IMR-90 (cell line): ENCODE results near the gene DCAF11. TPM values are rescaled to one million over a fixed set of nuclear protein-coding genes. Genes with fewer than 3 reads are reported as not detected.

Source experiments
- ATAC-seq: fragments of 200-7000 bp; cut with Tn5 transposase; 2 replicates; pipeline ENCODE4 v1.9.1; 2020; ENCODE audit warnings: low read depth, mild to moderate bottlenecking, moderate library complexity
- BruUV-seq: library from RNA; stranded (reverse); fragments of 400-500 nt; replicated peaks from 2 replicates; lab custom pipeline; 2021; lab: Mats Ljungman, UMichigan
- CTCF ChIA-PET: fragments of 300-600 bp; formaldehyde crosslinking; extraction: SDS; loops from one replicate; lab custom pipeline; 2021; ENCODE audit warnings: antibody characterized with exemption; lab: Yijun Ruan, JAX
- POLR2A ChIA-PET: fragments of 300-600 bp; sonication (Branson Sonifier 250); formaldehyde crosslinking; loops from one replicate; lab custom pipeline; 2022; ENCODE audit warnings: antibody characterized with exemption; ENCODE audit not compliant: unreplicated experiment; lab: Charles Lee
- DNase-seq: peaks from one replicate; pipeline ENCODE4 v3.0.0; 2013
- H2AFZ ChIP-seq: replicated peaks from 2 replicates; pipeline ENCODE3; 2013; ENCODE audit warnings: low read length, mild to moderate bottlenecking; ENCODE audit not compliant: poor library complexity
- H2AK5ac ChIP-seq: 2 replicates; pipeline ENCODE4 v1.6.1; 2013; ENCODE audit warnings: low read depth, low read length, inconsistent platforms
- H2AK9ac ChIP-seq: replicated peaks from 2 replicates; pipeline ENCODE3; 2013; ENCODE audit warnings: mild to moderate bottlenecking, low read depth, low read length, moderate library complexity; ENCODE audit not compliant: poor library complexity
- H2BK120ac ChIP-seq: 2 replicates; pipeline ENCODE4 v1.6.1; 2013; ENCODE audit warnings: low read depth, low read length, inconsistent platforms
- H2BK15ac ChIP-seq: 3 replicates; pipeline ENCODE4 v1.6.1; 2013; ENCODE audit warnings: low read depth, low read length, inconsistent platforms
- H2BK20ac ChIP-seq: 2 replicates; pipeline ENCODE4 v1.6.1; 2013; ENCODE audit warnings: low read depth, mild to moderate bottlenecking, inconsistent platforms, low read length, moderate library complexity
- H2BK5ac ChIP-seq: 2 replicates; pipeline ENCODE4 v1.6.1; 2013; ENCODE audit warnings: mild to moderate bottlenecking, low read depth, low read length, inconsistent platforms; ENCODE audit not compliant: poor library complexity, severe bottlenecking
- H3K14ac ChIP-seq: replicated peaks from 2 replicates; pipeline ENCODE4 v1.6.1; 2013; ENCODE audit warnings: low read depth, low read length, inconsistent platforms
- H3K18ac ChIP-seq: 2 replicates; pipeline ENCODE4 v1.6.1; 2013; ENCODE audit warnings: low read depth, low read length, control low read depth
- H3K23ac ChIP-seq: 2 replicates; pipeline ENCODE4 v1.6.1; 2013; ENCODE audit warnings: low read depth, low read length, inconsistent platforms
- H3K27ac ChIP-seq: 2 replicates; pipeline ENCODE4 v1.5.1; 2013; ENCODE audit warnings: mild to moderate bottlenecking, control low read depth, low read length; ENCODE audit not compliant: insufficient read depth
- H3K27me3 ChIP-seq: 2 replicates; pipeline ENCODE4 v1.6.1; 2013; ENCODE audit warnings: low read length; ENCODE audit not compliant: control insufficient read depth, insufficient read depth
- H3K36me3 ChIP-seq: 2 replicates; pipeline ENCODE4 v1.6.1; 2013; ENCODE audit warnings: low read length, mixed read lengths; ENCODE audit not compliant: control insufficient read depth, insufficient read depth
- H3K4ac ChIP-seq: 2 replicates; pipeline ENCODE4 v1.6.1; 2013; ENCODE audit warnings: low read depth, low read length, inconsistent platforms
- H3K4me1 ChIP-seq: 2 replicates; pipeline ENCODE4 v1.6.1; 2013; ENCODE audit warnings: low read length, mixed read lengths; ENCODE audit not compliant: control insufficient read depth, insufficient read depth
- H3K4me2 ChIP-seq: 2 replicates; pipeline ENCODE4 v1.6.1; 2013; ENCODE audit warnings: low read depth, mild to moderate bottlenecking, control low read depth, low read length, moderate library complexity
- H3K4me3 ChIP-seq: 2 replicates; pipeline ENCODE4 v1.5.1; 2013; ENCODE audit warnings: low read depth, mild to moderate bottlenecking, control low read depth, low read length, moderate library complexity; ENCODE audit not compliant: insufficient read depth
- H3K56ac ChIP-seq: 2 replicates; pipeline ENCODE4 v1.6.1; 2013; ENCODE audit warnings: low read length, inconsistent platforms; ENCODE audit not compliant: insufficient read depth; ENCODE audit errors: extremely low read depth
- H3K79me1 ChIP-seq, 2 experiments: 2 replicates each; pipeline ENCODE4 v1.6.1; 2013; ENCODE audit warnings: low read length in 2 of 2, inconsistent platforms in 1 of 2, low read depth in 1 of 2
- H3K9ac ChIP-seq: 2 replicates; pipeline ENCODE4 v1.6.1; 2013; ENCODE audit warnings: low read depth, low read length, control low read depth
- H3K9me1 ChIP-seq: 2 replicates; pipeline ENCODE4 v1.6.1; 2013; ENCODE audit warnings: low read length, inconsistent platforms; ENCODE audit not compliant: insufficient read depth
- H3K9me3 ChIP-seq: 2 replicates; pipeline ENCODE4 v1.6.1; 2013; ENCODE audit warnings: low read length; ENCODE audit not compliant: control insufficient read depth, insufficient read depth
- H4K20me1 ChIP-seq: 2 replicates; pipeline ENCODE4 v1.6.1; 2013; ENCODE audit warnings: low read length, inconsistent platforms; ENCODE audit not compliant: insufficient read depth
- H4K5ac ChIP-seq: 2 replicates; pipeline ENCODE4 v1.6.1; 2013; ENCODE audit warnings: mild to moderate bottlenecking, low read depth, low read length, control low read depth
- H4K8ac ChIP-seq, 2 experiments: 2 replicates each; pipeline ENCODE4 v1.6.1; 2013; ENCODE audit warnings: low read depth in 2 of 2, low read length in 2 of 2, control low read depth in 1 of 2, inconsistent platforms in 1 of 2
- H4K91ac ChIP-seq: 2 replicates; pipeline ENCODE4 v1.6.1; 2013; ENCODE audit warnings: low read depth, low read length, inconsistent platforms; ENCODE audit not compliant: insufficient read depth
- CEBPB ChIP-seq: IDR thresholded peaks from 2 replicates; pipeline ENCODE4 v1.6.1; 2012; ENCODE audit warnings: low read depth, low read length, improper control_type of control experiment
- ELK1 ChIP-seq: fragments of 150-350 bp; IDR thresholded peaks from 2 replicates; pipeline ENCODE4 v1.6.1; 2016; ENCODE audit warnings: low read depth, mild to moderate bottlenecking, low read length, moderate library complexity, borderline replicate concordance
- FOS ChIP-seq: fragments of 150-350 bp; IDR thresholded peaks from 2 replicates; pipeline ENCODE4 v1.6.1; 2016; ENCODE audit warnings: low read depth, low read length
- MAFK ChIP-seq: IDR thresholded peaks from 2 replicates; pipeline ENCODE4 v1.6.1; 2012; ENCODE audit warnings: low read depth, low read length, improper control_type of control experiment
- MAZ ChIP-seq: IDR thresholded peaks from 2 replicates; pipeline ENCODE4 v1.6.1; 2012; ENCODE audit warnings: low read depth, mild to moderate bottlenecking, low read length, improper control_type of control experiment, moderate library complexity, borderline replicate concordance
- MXI1 ChIP-seq: IDR thresholded peaks from 2 replicates; pipeline ENCODE4 v1.6.1; 2012; ENCODE audit warnings: low read depth, mild to moderate bottlenecking, low read length, moderate library complexity, borderline replicate concordance
- NFE2L2 ChIP-seq: fragments of 150-350 bp; IDR thresholded peaks from 2 replicates; pipeline ENCODE4 v1.6.1; 2016; ENCODE audit warnings: low read depth, mild to moderate bottlenecking, low read length
- POLR2A ChIP-seq: IDR thresholded peaks from 2 replicates; pipeline ENCODE4 v1.6.1; 2012; ENCODE audit warnings: mild to moderate bottlenecking, low read depth, low read length
- RAD21 ChIP-seq: IDR thresholded peaks from 2 replicates; pipeline ENCODE4 v1.6.1; 2012; ENCODE audit warnings: low read length, improper control_type of control experiment
- RCOR1 ChIP-seq: IDR thresholded peaks from 2 replicates; pipeline ENCODE4 v1.6.1; 2012; ENCODE audit warnings: mild to moderate bottlenecking, low read length, improper control_type of control experiment; ENCODE audit not compliant: insufficient replicate concordance
- RFX5 ChIP-seq: IDR thresholded peaks from 2 replicates; pipeline ENCODE4 v1.8.0; 2012; ENCODE audit warnings: low read depth, mild to moderate bottlenecking, low read length, moderate library complexity
- SMC3 ChIP-seq: fragments of 150-350 bp; IDR thresholded peaks from 2 replicates; pipeline ENCODE4 v1.6.1; 2016; ENCODE audit warnings: low read depth, mild to moderate bottlenecking, antibody characterized with exemption, low read length, moderate library complexity
- WGBS, 2 experiments: methylation state at CpG; one replicate each; pipeline versions ENCODE4 v1.1.5 to v1.1.7; 2013; ENCODE audit warnings: missing lambda C conversion rate in 2 of 2; ENCODE audit not compliant: insufficient read length in 1 of 2; ENCODE audit errors: extremely low coverage in 2 of 2; 5-methylcytosine and 5-hydroxymethylcytosine counted together
- dilution Hi-C: fragments of 300-500 bp; cut with HindIII; formaldehyde crosslinking; loops from one replicate; pipeline ENCODE4 v1.14.3; 2018; ENCODE audit warnings: low sequenced_read_pairs; ENCODE audit not compliant: unreplicated experiment
- in situ Hi-C: fragments of 300-500 bp; cut with MboI; formaldehyde crosslinking; loops from 3 replicates; pipeline ENCODE4 v1.14.3; 2019; ENCODE audit warnings: low sequenced_read_pairs, inconsistent platforms, mixed read lengths
- intact Hi-C: fragments of 100-400 bp; cut with micrococcal nuclease; formaldehyde crosslinking; loops from 2 replicates; pipeline ENCODE4 v1.10.0; 2022
- polyA plus RNA-seq, 3 experiments: library from polyadenylated mRNA; depleted of rRNA; stranded (reverse); fragments of >200 nt; gene quantifications; 2 replicates each; pipeline ENCODE4 v1.2.3, GENCODE V29; 2012; ENCODE audit warnings: low replicate concordance in 1 of 3
- total RNA-seq: library from RNA; depleted of rRNA; stranded (reverse); fragments of >200 nt; gene quantifications from 2 replicates; pipeline ENCODE4 v1.2.3, GENCODE V29; 2012

The DCAF11 gene
- total and polyA plus RNA-seq, 2 of the 4 experiments (the other 2 are of a cell fraction) = 21.0 to 52.0 TPM

- in situ Hi-C loops (no loop called here), dilution Hi-C loops (no loop called here), intact Hi-C loops (no loop called here)
- Histone ChIP-seq H3K9me1 (no peaks in the 10 kb centered on the region), H2AK9ac (no peak overlapping the region), H2BK120ac (no peak overlapping the region), H2AK5ac (no peak overlapping the region), H3K27me3 (no peaks in the 10 kb centered on the region), H4K8ac (no peak overlapping the region), H3K23ac (no peak overlapping the region), H2BK5ac (no peak overlapping the region), H3K14ac (no peak overlapping the region), H3K18ac (no peak overlapping the region), H3K27ac (no peak overlapping the region), H3K36me3 (peaks cover 55% of the 10 kb centered on the region), H3K9ac (no peak overlapping the region), H3K4me1 (peaks cover 3% of the 10 kb centered on the region), H2BK15ac (no peak overlapping the region), H4K91ac (no peak overlapping the region), H3K4ac (no peak overlapping the region), H3K4me3 (no peak overlapping the region), H2AFZ (no peak overlapping the region), H3K9me3 (no peaks in the 10 kb centered on the region), H2BK20ac (no peak overlapping the region), H3K4me2 (no peak overlapping the region), H3K79me1 (peaks cover 19 to 41% of the 10 kb centered on the region in 2 experiments), H3K56ac (no peak overlapping the region), H4K20me1 (peaks cover 10% of the 10 kb centered on the region), H4K5ac (no peak overlapping the region)
- TF ChIP-seq RFX5 (no peak), RAD21 (no peak), NFE2L2 (no peak), MAFK (no peak), SMC3 (no peak), MAZ (no peak), MXI1 (no peak), POLR2A (no peak), CEBPB (no peak), ELK1 (no peak), RCOR1 (no peak), FOS (no peak)
- CTCF ChIA-PET = interaction anchor here (4.3 kb wide), 1 partner anchor 9 kb away, joined by 14 read pairs; the partner anchor contains the start of gene IRF9
- no peak for ATAC-seq
- WGBS, 2 experiments = no CpG with 5 or more reads among the region's 16 CpGs
- DNase-seq = no peak
- no TSS peak for BruUV-seq
- POLR2A ChIA-PET = no interaction called here
Measured at GRCh38 chr14:24151404-24152080, 37.0 kb downstream of the DCAF11 start.
